Gastroesophageal sphincter (tissue), 4 donors: ENCODE measurements around the gene LRRC43. TPM values are rescaled to one million over a fixed set of nuclear protein-coding genes. Genes with fewer than 3 reads are reported as not detected.

Experiments used
- ATAC-seq: fragments of 150-250 bp; one replicate; pipeline ENCODE4 v1.9.1; 2016; ENCODE audit warnings: mild to moderate bottlenecking, moderate library complexity
- H3K27ac ChIP-seq, 4 donors: fragments of 200-600 bp; sonication (generic) in 3 of 4; 1 replicate in 3 of 4; 2 replicates in 1 of 4; pipeline ENCODE4 v1.5.1; 2016 to 2019
- H3K27me3 ChIP-seq: fragments of 200-600 bp; sonication (generic); one replicate; pipeline ENCODE4 v1.5.1; 2019
- H3K36me3 ChIP-seq, 2 donors: fragments of 200-600 bp; sonication (generic); one replicate each; pipeline ENCODE4 v1.5.1; 2019; ENCODE audit warnings: control low read depth in 1 of 2
- H3K4me1 ChIP-seq, 3 donors: fragments of 200-600 bp; sonication (generic); 1 replicate in 2 of 3; 2 replicates in 1 of 3; pipeline ENCODE4 v1.5.1; 2016 to 2019; ENCODE audit warnings: control low read depth in 2 of 3
- H3K4me3 ChIP-seq, 2 donors: fragments of 200-600 bp; sonication (generic); one replicate each; pipeline ENCODE4 v1.5.1; 2019; ENCODE audit warnings: mild to moderate bottlenecking in 1 of 2, moderate library complexity in 1 of 2
- H3K9me3 ChIP-seq, 3 donors: fragments of 200-600 bp; sonication (generic); one replicate each; pipeline ENCODE4 v1.5.1; 2017 to 2019; ENCODE audit warnings: control low read depth in 2 of 3
- CTCF ChIP-seq, 4 experiments: fragments of 200-600 bp in 2 of 4; fragments of 450-650 bp in 2 of 4; sonication (generic) in 1 of 4; IDR thresholded peaks; one replicate each; pipeline ENCODE4 v1.5.1; 2017 to 2019; ENCODE audit warnings: antibody characterized with exemption in 4 of 4, mild to moderate bottlenecking in 2 of 4, moderate library complexity in 2 of 4
- EP300 ChIP-seq: sonication (generic); formaldehyde crosslinking; IDR thresholded peaks from one replicate; pipeline ENCODE4 v1.6.1; 2017; ENCODE audit warnings: antibody characterized with exemption, mild to moderate bottlenecking
- POLR2A ChIP-seq, 2 donors: fragments of 450-650 bp; IDR thresholded peaks; one replicate each; pipeline ENCODE4 v1.6.1; 2017; ENCODE audit warnings: antibody characterized with exemption in 2 of 2, mild to moderate bottlenecking in 2 of 2, moderate library complexity in 1 of 2
- POLR2AphosphoS5 ChIP-seq: sonication (generic); formaldehyde crosslinking; IDR thresholded peaks from one replicate; pipeline ENCODE4 v1.6.1; 2017; ENCODE audit warnings: antibody characterized with exemption
- WGBS, 2 donors: methylation state at CpG; one replicate each; pipeline ENCODE4 v1.1.5; 2018; ENCODE audit warnings: low coverage in 1 of 2; 5-methylcytosine and 5-hydroxymethylcytosine counted together
- total RNA-seq, 4 donors: library from RNA; depleted of rRNA; stranded (reverse); fragments of >200 nt; gene quantifications; one replicate each; pipeline ENCODE4 v1.1.0, GENCODE V29; 2016

Gene LRRC43
- total RNA-seq, 4 donors from 2014 or later, result 1.5 to 9.8 (median 3.6) TPM

GRCh38 chr12:122137681-122138080 is 45.2 kb upstream of the LRRC43 start:
- ATAC-seq, result no peak
- Histone ChIP-seq H3K4me1 (no peaks in the 10 kb centered on the region), H3K36me3 (peaks cover 0 to 100% of the 10 kb centered on the region in 2 donors), H3K9me3 (no peaks in the 10 kb centered on the region), H3K27me3 (no peaks in the 10 kb centered on the region), H3K4me3 (no peak overlapping the region), H3K27ac (no peak overlapping the region)
- TF ChIP-seq POLR2AphosphoS5, result no peak
- TF ChIP-seq POLR2A (IDR thresholded peaks at IDR 0.05), result no peak
- TF ChIP-seq EP300, result no peak
- no peak for TF ChIP-seq CTCF (IDR thresholded peaks at IDR 0.05)
- no CpG with 5 or more reads among the region's 11 CpGs for WGBS, 2 donors

GRCh38 chr12:122138181-122138580 is 44.7 kb upstream of the LRRC43 start:
- no CpG with 5 or more reads among the region's 11 CpGs for WGBS, 2 donors
- no peaks in the 10 kb centered on the region for H3K4me1 ChIP-seq
- H3K27me3 ChIP-seq, result no peaks in the 10 kb centered on the region
- no peak overlapping the region for H3K4me3 ChIP-seq
- TF ChIP-seq EP300 (no peak), CTCF (IDR thresholded peaks at IDR 0.05) (no peak), POLR2AphosphoS5 (no peak), POLR2A (IDR thresholded peaks at IDR 0.05) (no peak)
- no peaks in the 10 kb centered on the region for H3K9me3 ChIP-seq
- H3K36me3 ChIP-seq, result peaks cover 0 to 100% of the 10 kb centered on the region in 2 donors
- H3K27ac ChIP-seq, result no peak overlapping the region
- ATAC-seq, result no peak

GRCh38 chr12:122138616-122139015 is 44.3 kb upstream of the LRRC43 start:
- Histone ChIP-seq H3K27ac (no peak overlapping the region), H3K36me3 (peaks cover 0 to 100% of the 10 kb centered on the region in 2 donors), H3K9me3 (no peaks in the 10 kb centered on the region), H3K27me3 (no peaks in the 10 kb centered on the region), H3K4me1 (no peaks in the 10 kb centered on the region), H3K4me3 (no peak overlapping the region)
- TF ChIP-seq POLR2AphosphoS5, result no peak
- no peak for ATAC-seq
- 87 to 89% methylated on average over 5 to 10 of the region's 11 CpGs for WGBS, 2 donors

GRCh38 chr12:122139266-122139665 is 43.7 kb upstream of the LRRC43 start:
- TF ChIP-seq CTCF (IDR thresholded peaks at IDR 0.05) (no peak), POLR2A (IDR thresholded peaks at IDR 0.05) (no peak), POLR2AphosphoS5 (no peak), EP300 (no peak)
- 40 to 86% methylated on average over 1 to 8 of the region's 15 CpGs for WGBS, 2 donors

GRCh38 chr12:122139941-122140340 is 43.0 kb upstream of the LRRC43 start:
- 63 to 88% methylated on average over 3 to 4 of the region's 8 CpGs for WGBS, 2 donors
- no peaks in the 10 kb centered on the region for H3K9me3 ChIP-seq
- TF ChIP-seq CTCF (IDR thresholded peaks at IDR 0.05) (no peak), EP300 (no peak), POLR2AphosphoS5 (no peak), POLR2A (IDR thresholded peaks at IDR 0.05) (no peak)
- no peaks in the 10 kb centered on the region for H3K4me1 ChIP-seq
- no peak overlapping the region for H3K4me3 ChIP-seq
- peaks cover 0 to 100% of the 10 kb centered on the region in 2 donors for H3K36me3 ChIP-seq
- ATAC-seq, result no peak
- H3K27ac ChIP-seq, result no peak overlapping the region
- no peaks in the 10 kb centered on the region for H3K27me3 ChIP-seq

More at GRCh38 chr12:122139266-122139665, 43.7 kb upstream of the LRRC43 start:
- Histone ChIP-seq H3K27ac (no peak overlapping the region), H3K9me3 (no peaks in the 10 kb centered on the region), H3K4me3 (no peak overlapping the region), H3K27me3 (no peaks in the 10 kb centered on the region), H3K4me1 (no peaks in the 10 kb centered on the region), H3K36me3 (peaks cover 0 to 100% of the 10 kb centered on the region in 2 donors)
- ATAC-seq, result no peak
